GM21526 (cell line): ENCODE results near the gene NDUFAF5.
"Not testable (repeated sequence)": the region's sequence is repeated elsewhere in the genome, so short reads cannot be mapped to it uniquely, and the experiment has no call there.

Experiments
- ATAC-seq: cut with Tn5 transposase; IDR thresholded peaks from one replicate; pipeline ENCODE4 v1.9.1; 2021; ENCODE audit warnings: moderate library complexity; ENCODE audit not compliant: unreplicated experiment, low FRiP score

NDUFAF5 gene

GRCh38 chr20:13784893-13785715 is at the start of gene NDUFAF5, which contains the start of gene ESF1:
NDUFAF5 (plus strand) TSS chr20:13785028; CDS start chr20:13785069, 41 bp downstream.
ESF1 (minus strand) TSS chr20:13784919; CDS start chr20:13783140, 1,779 bp downstream.
- ATAC-seq, result peak; percentile 97

- no peak for ATAC-seq
Measured at GRCh38 chr20:13735826-13736225, 49.0 kb upstream of the NDUFAF5 start.

GRCh38 chr20:13736436-13737191 is 48.2 kb upstream of the NDUFAF5 start:
- ATAC-seq, result no peak

GRCh38 chr20:13738187-13738586 is 46.6 kb upstream of the NDUFAF5 start:
- not testable (repeated sequence) for ATAC-seq

- no peak for ATAC-seq
Measured at GRCh38 chr20:13739731-13740649, 44.8 kb upstream of the NDUFAF5 start.

GRCh38 chr20:13741879-13742278 is 42.9 kb upstream of the NDUFAF5 start:
- ATAC-seq, result no peak

GRCh38 chr20:13744352-13744751 is 40.5 kb upstream of the NDUFAF5 start:
- ATAC-seq, result no peak

GRCh38 chr20:13745784-13746183 is 39.0 kb upstream of the NDUFAF5 start:
- ATAC-seq, result no peak

GRCh38 chr20:13749811-13750210 is 35.0 kb upstream of the NDUFAF5 start:
- ATAC-seq, result no peak

GRCh38 chr20:13753436-13754036 is 31.3 kb upstream of the NDUFAF5 start:
- no peak for ATAC-seq

GRCh38 chr20:13755809-13756208 is 29.0 kb upstream of the NDUFAF5 start:
- no peak for ATAC-seq

- no peak for ATAC-seq
Measured at GRCh38 chr20:13756551-13756950, 28.3 kb upstream of the NDUFAF5 start.

GRCh38 chr20:13758884-13759283 is 25.9 kb upstream of the NDUFAF5 start:
- no peak for ATAC-seq

GRCh38 chr20:13760451-13760946 is 24.3 kb upstream of the NDUFAF5 start:
- ATAC-seq, result not testable (repeated sequence)

GRCh38 chr20:13765299-13765698 is 19.5 kb upstream of the NDUFAF5 start:
- no peak for ATAC-seq

GRCh38 chr20:13765868-13766416 is 18.9 kb upstream of the NDUFAF5 start:
- no peak for ATAC-seq

- no peak for ATAC-seq
Measured at GRCh38 chr20:13770141-13770540, 14.7 kb upstream of the NDUFAF5 start.

GRCh38 chr20:13771853-13772453 is 12.9 kb upstream of the NDUFAF5 start:
- ATAC-seq, result peak; percentile 66

- ATAC-seq, result no peak
Measured at GRCh38 chr20:13772529-13772928, 12.3 kb upstream of the NDUFAF5 start.
